Lung (tissue), 12 donors: ENCODE data around the gene FUT8. TPM values are rescaled to one million over a fixed set of nuclear protein-coding genes. Genes with fewer than 3 reads are reported as not detected.
"Not testable (repeated sequence)": the region's sequence is repeated elsewhere in the genome, so short reads cannot be mapped to it uniquely, and the experiment has no call there.

ENCODE experiments used
- ATAC-seq: fragments of 200-7000 bp; cut with Tn5 transposase; one replicate; pipeline ENCODE4 v1.9.1; 2020; ENCODE audit warnings: moderate number of reproducible peaks; ENCODE audit not compliant: insufficient read depth, low FRiP score
- DNase-seq, 3 donors: peaks; one replicate each; pipeline ENCODE4 v3.0.0-alpha.2; 2013 to 2017
- H3K27ac ChIP-seq, 2 donors: one replicate each; pipeline ENCODE4 v1.5.1; 2013; ENCODE audit warnings: mild to moderate bottlenecking in 2 of 2, moderate library complexity in 2 of 2, control low read depth in 1 of 2, inconsistent platforms in 1 of 2, low read depth in 1 of 2, low read length in 1 of 2
- H3K27me3 ChIP-seq, 3 donors: one replicate each; pipeline ENCODE4 v1.5.1; 2013; ENCODE audit warnings: low read length in 2 of 3; ENCODE audit not compliant: control insufficient read depth in 3 of 3, insufficient read depth in 3 of 3
- H3K36me3 ChIP-seq, 4 donors: one replicate each; pipeline ENCODE4 v1.5.1; 2013; ENCODE audit warnings: low read length in 4 of 4, mild to moderate bottlenecking in 1 of 4, moderate library complexity in 1 of 4; ENCODE audit not compliant: control insufficient read depth in 4 of 4, insufficient read depth in 4 of 4
- H3K4me1 ChIP-seq, 5 donors: one replicate each; pipeline ENCODE4 v1.5.1; 2013; ENCODE audit warnings: low read length in 5 of 5, mild to moderate bottlenecking in 2 of 5, moderate library complexity in 1 of 5; ENCODE audit not compliant: control insufficient read depth in 5 of 5, insufficient read depth in 5 of 5
- H3K4me3 ChIP-seq: one replicate; pipeline ENCODE4 v1.5.1; 2013; ENCODE audit warnings: mild to moderate bottlenecking, control low read depth, moderate library complexity
- H3K9ac ChIP-seq, 2 donors: one replicate each; pipeline ENCODE4 v1.5.1; 2013; ENCODE audit warnings: low read length in 2 of 2, control low read depth in 1 of 2; ENCODE audit not compliant: insufficient read depth in 1 of 2
- H3K9me3 ChIP-seq, 4 donors: one replicate each; pipeline ENCODE4 v1.5.1; 2013; ENCODE audit warnings: low read length in 3 of 4, mild to moderate bottlenecking in 1 of 4, moderate library complexity in 1 of 4; ENCODE audit not compliant: control insufficient read depth in 4 of 4, insufficient read depth in 3 of 4
- WGBS, 2 donors: extraction: QIAGEN DNeasy Blood & Tissue Kit; methylation state at CpG; one replicate each; pipeline ENCODE4 v1.1.7; 2013; 5-methylcytosine and 5-hydroxymethylcytosine counted together
- polyA plus RNA-seq, 2 donors: library from polyadenylated mRNA; stranded (reverse); fragments of 200-250 nt; gene quantifications; one replicate each; pipeline ENCODE4 v1.2.1, GENCODE V29; 2013
- total RNA-seq, 2 donors: library from RNA; depleted of rRNA in 1 of 2; stranded (reverse); fragments of >200 nt in 1 of 2; gene quantifications; one replicate each; pipeline ENCODE4 v1.2.1, GENCODE V29; 2014 to 2021
- TF ChIP-seq, protein P1 (sequence below): IDR thresholded peaks from 2 replicates; pipeline ENCODE4 v1.5.1; 2012; ENCODE audit warnings: mild to moderate bottlenecking; ENCODE audit errors: control extremely low read depth, extremely low read depth
- donor health status: control.
- donor health status: control.
- donor health status: Bipolar disorder and iron deficiency.
- donor health status: healthy.
- donor health status: DM: yes; HTN: yes; CAD: no.

FUT8 gene
- total and polyA plus RNA-seq, 4 donors = 9.9 to 98.5 (median 25.8) TPM

DNA sequence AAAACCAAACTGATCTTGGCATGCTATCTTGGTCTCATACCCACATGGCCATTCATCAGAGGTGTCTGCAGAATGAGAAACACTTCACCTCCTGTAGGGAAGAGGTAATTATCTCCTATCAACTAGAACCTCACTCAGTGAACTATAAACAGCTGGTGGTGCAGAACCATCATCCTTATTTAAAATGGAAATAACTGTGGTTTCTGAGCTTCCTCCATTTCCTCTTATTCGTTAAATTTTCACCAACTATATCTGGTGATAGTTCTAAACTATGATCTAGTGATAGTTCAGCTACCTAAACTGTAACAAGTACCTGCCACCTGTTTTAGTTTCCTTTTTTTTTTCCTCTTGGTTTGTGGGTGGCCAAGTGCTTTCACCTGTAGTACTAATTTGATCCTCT is 218.5 kb downstream of the FUT8 start:
- Histone ChIP-seq H3K9me3 (peaks cover 0 to 7% (median 3%) of the 10 kb centered on the region in 4 donors), H3K36me3 (peaks cover 0 to 5% (median 0%) of the 10 kb centered on the region in 4 donors), H3K4me1 (no peaks in the 10 kb centered on the region), H3K27me3 (no peaks in the 10 kb centered on the region), H3K4me3 (no peak overlapping the region), H3K27ac (no peak overlapping the region), H3K9ac (no peak overlapping the region)
- 6 to 54% methylated on average over 1 of the region's 1 CpG for WGBS, 2 donors
- TF ChIP-seq, protein P1, sequence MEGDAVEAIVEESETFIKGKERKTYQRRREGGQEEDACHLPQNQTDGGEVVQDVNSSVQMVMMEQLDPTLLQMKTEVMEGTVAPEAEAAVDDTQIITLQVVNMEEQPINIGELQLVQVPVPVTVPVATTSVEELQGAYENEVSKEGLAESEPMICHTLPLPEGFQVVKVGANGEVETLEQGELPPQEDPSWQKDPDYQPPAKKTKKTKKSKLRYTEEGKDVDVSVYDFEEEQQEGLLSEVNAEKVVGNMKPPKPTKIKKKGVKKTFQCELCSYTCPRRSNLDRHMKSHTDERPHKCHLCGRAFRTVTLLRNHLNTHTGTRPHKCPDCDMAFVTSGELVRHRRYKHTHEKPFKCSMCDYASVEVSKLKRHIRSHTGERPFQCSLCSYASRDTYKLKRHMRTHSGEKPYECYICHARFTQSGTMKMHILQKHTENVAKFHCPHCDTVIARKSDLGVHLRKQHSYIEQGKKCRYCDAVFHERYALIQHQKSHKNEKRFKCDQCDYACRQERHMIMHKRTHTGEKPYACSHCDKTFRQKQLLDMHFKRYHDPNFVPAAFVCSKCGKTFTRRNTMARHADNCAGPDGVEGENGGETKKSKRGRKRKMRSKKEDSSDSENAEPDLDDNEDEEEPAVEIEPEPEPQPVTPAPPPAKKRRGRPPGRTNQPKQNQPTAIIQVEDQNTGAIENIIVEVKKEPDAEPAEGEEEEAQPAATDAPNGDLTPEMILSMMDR = no peak
- DNase-seq = no peak
- no peak for ATAC-seq

DNA sequence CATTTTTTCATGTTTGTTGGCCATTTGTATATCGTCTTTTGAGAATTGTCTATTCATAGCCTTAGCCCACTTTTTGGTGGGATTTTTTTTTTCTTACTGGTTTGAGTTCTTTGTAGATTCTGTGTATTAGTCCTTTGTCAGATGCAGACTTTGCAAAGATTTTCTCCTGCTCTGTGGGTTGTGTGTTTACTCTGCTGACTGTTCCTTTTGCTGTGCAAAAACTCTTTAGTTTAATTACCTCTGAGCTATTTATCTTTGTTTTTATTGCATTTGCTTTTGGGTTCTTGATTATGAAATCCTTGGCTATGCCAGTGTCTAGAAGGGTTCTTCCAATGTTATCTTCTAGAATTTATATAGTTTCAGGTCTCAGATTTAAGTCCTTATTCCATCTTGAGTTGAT is 220.0 kb downstream of the FUT8 start:
- no peaks in the 10 kb centered on the region for H3K4me1 ChIP-seq
- H3K9ac ChIP-seq = no peak overlapping the region
- 96 to 98% methylated on average over 1 of the region's 1 CpG for WGBS, 2 donors
- H3K27ac ChIP-seq = no peak overlapping the region
- no peaks in the 10 kb centered on the region for H3K27me3 ChIP-seq
- no peak overlapping the region for H3K4me3 ChIP-seq
- H3K9me3 ChIP-seq = peaks cover 0 to 7% (median 3%) of the 10 kb centered on the region in 4 donors
- TF ChIP-seq, protein P1 = no peak
- ATAC-seq (no peak), DNase-seq (no peak)
- H3K36me3 ChIP-seq = peaks cover 0 to 5% (median 0%) of the 10 kb centered on the region in 4 donors

DNA sequence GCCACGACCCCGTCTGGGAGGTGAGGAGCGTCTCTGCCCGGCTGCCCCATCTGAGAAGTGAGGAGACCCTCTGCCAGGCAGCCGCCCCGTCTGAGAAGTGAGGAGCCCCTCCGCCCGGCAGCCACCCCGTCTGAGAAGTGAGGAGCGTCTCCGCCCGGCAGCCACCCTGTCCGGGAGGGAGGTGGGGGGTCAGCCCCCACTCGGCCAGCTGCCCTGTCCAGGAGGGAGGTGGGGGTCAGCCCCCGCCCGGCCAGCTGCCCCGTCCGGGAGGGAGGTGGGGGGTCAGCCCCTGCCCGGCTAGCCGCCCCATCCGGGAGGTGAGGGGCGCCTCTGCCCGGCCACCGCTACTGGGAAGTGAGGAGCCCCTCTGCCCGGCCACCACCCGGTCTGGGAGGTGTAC is 221.1 kb downstream of the FUT8 start:
- H3K9me3 ChIP-seq, H3K27ac ChIP-seq, DNase-seq, H3K36me3 ChIP-seq, H3K27me3 ChIP-seq, H3K4me1 ChIP-seq, H3K9ac ChIP-seq, ATAC-seq, H3K4me3 ChIP-seq: not testable (repeated sequence)
- 96 to 99% methylated on average over 10 to 26 of the region's 26 CpGs for WGBS, 2 donors

DNA sequence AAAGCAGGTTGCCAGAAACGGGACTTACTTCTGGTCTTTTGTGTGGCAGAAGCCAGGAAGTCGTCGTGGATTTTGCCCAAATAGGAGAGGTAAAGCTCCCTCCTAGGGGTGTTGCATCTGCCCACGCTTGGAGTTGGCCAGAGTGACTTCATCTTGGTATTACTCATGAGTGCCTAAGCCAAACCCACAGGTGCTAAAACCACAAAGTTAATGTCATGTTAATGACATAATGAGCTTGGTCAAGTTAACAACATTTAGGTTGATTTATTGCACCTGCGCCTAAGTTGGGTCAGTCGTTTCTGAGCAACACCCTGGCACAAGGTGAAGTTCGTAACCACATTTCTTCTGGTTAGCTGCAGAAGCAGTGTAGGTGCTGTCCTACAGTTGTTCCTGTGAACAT is 225.2 kb downstream of the FUT8 start:
- Histone ChIP-seq H3K4me3 (no peak overlapping the region), H3K27me3 (no peaks in the 10 kb centered on the region), H3K9ac (no peak overlapping the region), H3K9me3 (peaks cover 0 to 7% (median 3%) of the 10 kb centered on the region in 4 donors), H3K27ac (no peak overlapping the region), H3K4me1 (no peaks in the 10 kb centered on the region), H3K36me3 (no peaks in the 10 kb centered on the region)
- 88 to 89% methylated on average over 7 of the region's 7 CpGs for WGBS, 2 donors
- DNase-seq = no peak
- TF ChIP-seq, protein P1 = no peak
- no peak for ATAC-seq
